ENCODE data around the gene GALNT11.
A peak's percentile ranks its signal among the peaks of the same experiment; 100 is the strongest.
"Not testable (repeated sequence)": the region's sequence is repeated elsewhere in the genome, so short reads cannot be mapped to it uniquely, and the experiment has no call there.

The GALNT11 gene

DNA sequence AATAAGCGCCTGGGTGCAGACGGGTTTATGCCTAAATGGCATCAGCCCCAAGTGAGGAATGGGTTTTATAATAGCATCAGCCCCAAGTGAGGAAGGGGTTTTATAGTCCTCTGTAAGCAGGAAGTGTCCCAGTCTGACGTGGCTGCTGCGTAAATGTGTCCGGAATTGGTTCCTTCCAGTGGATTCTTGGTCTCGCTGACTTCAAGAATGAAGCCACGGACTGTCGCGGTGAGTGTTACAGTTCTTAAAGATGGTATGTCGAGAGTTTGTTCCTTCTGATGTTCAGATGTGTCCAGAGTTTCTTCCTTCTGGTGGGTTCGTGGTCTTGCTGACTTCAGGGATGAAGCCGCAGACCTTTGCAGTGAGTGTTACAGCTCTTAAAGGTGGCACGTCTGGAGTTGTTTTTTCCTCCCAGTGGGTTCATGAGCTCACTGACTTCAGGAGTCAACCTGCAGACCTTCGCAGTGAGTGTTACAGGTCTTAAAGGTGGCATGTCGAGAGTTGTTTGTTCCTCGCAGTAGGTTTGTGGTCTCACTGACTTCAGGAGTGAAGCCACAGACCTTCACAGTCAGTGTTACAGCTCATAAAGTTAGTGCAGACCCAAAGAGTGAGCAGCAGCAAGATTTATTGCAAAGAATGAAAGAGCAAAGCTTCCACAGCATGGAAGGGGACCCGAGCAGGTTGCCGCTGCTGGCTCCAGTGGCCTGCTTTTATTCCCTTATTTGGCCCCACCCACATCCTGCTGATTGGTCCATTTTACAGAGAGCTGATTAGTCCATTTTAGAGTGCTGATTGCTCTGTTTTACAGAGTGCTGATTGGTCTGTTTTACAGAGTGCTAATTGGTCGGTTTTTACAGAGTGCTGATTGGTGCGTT lies 2.3 kb downstream of the GALNT11 start:
- peak; percentile 21 for DNase-seq

DNA sequence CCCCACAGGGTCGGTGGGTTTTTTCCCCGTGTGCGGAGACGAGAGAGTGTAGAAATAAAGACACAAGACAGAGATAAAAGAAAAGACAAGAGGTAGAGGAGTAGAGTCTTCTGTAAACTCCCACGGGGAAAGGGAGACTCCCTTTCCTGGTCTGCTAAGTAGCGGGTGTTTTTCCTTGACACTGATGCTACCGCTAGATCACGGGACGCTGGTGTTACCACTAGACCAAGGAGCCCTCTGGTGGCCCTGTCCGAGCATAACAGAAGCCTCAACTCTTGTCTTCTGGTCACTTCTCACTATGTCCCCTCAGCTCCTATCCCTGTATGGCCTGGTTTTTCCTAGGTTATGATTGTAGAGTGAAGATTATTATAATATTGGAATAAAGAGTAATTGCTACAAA lies 4.6 kb downstream of the GALNT11 start:
- not testable (repeated sequence) for DNase-seq

DNA sequence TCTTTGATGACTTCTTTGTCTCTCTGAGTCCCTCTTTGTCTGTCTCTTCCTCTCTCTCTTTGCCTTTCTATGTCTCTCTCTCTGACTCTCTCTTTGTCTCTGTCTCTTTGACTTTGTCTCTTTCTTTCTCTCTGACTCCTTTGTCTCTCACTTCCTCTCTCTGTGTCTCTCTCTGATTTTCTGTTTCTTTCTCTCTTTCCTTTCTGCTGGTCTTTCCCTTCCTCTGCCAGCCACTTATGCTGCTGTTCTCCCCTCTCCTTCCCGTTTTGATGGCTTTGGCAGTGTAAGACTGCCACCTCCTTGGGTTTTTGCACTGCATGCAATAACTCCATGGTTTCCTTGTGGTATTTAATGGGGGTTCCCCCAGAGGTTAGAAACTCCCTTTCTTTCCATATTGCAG lies 5.2 kb downstream of the GALNT11 start:
- not testable (repeated sequence) for DNase-seq

DNA sequence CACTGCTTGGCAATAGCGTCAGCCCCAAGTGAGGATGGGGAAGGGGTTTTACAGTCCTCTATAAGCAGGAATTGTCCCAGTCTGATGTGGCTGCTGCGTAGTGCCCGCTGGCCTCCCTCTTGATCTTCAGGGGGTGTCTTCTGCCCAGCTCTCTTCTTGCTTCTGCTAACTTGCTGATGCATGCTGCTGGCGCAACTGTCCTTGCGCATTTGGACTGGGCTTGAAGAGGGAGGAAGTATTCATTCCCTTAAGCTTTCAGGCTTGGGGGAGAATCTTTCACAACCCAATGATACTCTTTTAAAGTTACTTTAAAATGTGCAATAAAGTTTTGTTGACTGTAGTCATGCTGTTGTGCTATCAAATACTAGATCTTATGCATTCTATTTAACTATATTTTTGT lies 10.3 kb downstream of the GALNT11 start:
- no peak for DNase-seq

DNA sequence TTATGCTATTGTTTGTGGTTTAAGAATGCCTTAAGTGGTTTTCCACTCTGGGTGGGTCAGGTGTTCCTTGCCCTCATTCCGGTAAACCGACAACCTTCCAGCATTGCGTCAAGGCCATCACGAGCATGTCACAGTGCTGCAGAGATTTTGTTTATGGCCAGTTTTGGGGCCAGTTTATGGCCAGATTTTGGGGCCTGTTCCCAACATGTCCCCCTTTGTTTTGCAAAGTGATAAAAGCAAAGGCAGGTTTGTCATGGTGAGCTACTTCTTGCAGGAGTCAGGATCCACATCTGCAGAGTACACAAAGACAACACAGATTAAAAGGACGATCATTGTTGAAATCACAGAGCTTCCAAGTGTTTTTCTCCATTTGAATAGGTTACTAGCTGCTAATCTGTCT lies 12.9 kb downstream of the GALNT11 start:
- not testable (repeated sequence) for DNase-seq

DNA sequence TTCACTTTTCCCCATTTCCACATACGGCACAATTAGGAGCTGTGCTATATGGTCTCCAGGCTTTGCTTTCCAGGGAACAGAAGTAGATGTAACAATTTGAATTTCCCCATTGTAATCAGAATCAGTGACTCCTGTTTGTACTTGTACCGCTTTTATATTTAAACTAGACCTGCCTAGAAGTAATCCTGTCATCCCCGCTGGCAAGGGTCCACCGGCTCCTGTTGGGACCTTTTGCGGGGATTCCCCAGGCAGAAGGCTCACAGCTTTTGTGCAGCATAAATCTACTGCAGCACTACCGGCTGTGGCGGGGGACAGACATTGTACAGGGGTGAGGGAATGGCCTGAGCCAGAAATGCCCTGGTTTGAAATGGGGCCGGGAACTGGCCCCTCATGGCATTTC lies 17.6 kb downstream of the GALNT11 start:
- DNase-seq: not testable (repeated sequence)

DNA sequence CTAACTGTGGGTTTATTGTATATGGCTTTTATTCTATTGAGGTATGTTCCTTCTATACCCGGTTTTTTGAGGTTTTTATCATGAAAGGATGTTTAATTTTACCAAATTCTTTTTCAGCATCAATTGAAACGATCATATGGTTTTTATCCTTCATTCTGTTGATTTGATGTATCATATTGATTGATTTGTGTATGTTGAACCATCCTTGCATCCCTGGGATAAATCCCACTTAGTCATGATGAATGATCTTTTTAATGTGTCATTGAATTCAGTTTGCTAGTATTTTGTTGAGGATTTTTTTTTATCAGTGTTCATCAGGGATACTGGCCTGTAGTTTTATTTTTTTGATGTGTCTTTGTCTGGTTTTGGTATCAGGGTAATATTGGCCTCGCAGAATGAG lies 19.4 kb downstream of the GALNT11 start:
- DNase-seq: not testable (repeated sequence)

DNA sequence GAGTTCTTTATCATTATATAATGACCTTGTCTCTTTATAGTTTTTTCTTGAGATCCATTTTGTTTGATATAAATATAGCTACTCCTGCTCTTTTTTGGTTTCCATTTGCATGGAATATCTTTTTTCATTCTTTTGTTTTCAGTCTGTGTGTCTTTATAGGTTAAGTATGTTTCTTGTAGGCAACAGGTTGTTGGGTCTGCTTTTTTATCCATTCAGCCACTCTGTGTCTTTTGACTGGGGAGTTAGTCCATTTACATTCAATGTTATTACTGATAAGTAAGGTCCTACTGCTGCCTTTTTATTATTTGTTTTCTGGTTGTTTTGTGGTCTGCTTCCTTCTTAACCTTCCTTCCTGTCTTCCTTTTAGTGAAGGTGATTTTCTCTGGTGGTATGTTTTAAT lies 21.1 kb downstream of the GALNT11 start:
- no peak for DNase-seq

DNA sequence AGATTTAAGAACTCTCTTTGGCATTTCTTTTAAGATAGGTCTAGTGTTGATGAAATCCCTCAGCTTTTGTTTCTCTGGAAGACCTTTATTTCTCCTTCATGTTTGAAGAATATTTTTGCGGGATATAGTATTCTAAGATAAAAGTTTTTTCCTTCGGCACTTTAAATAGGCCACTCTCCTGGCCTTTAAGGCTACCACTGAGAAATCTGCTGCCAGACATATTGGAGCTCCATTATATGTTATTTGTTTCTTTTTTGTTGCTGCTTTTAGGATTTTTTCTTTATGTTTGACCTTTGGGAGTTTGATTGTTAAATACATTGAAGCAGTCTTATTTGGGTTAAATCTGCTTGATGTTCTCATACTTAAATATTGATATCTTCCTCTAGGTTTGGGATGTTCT lies 22.6 kb downstream of the GALNT11 start:
- DNase-seq: no peak

DNA sequence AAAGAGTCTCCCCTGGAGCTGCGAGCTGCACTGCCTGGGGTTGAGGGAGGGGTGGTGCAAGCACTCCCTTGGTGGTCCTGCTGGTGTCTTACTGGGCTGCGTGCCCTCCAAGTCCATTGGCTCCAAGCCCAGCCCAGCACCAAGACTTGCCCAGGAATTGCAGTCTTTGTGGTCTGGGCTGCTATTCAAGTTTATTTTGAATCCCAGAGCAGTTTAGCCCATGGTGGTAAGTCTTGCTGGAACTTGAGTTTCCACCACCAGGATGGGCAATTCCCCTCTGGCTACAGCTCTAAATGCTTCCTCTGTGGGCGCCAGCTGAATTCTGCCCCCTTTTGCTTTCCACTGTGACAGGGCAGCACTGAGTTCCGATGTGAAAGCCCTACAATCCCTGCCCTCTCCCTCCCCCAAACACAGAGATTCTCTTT lies 25.1 kb downstream of the GALNT11 start:
- no peak for DNase-seq

DNA sequence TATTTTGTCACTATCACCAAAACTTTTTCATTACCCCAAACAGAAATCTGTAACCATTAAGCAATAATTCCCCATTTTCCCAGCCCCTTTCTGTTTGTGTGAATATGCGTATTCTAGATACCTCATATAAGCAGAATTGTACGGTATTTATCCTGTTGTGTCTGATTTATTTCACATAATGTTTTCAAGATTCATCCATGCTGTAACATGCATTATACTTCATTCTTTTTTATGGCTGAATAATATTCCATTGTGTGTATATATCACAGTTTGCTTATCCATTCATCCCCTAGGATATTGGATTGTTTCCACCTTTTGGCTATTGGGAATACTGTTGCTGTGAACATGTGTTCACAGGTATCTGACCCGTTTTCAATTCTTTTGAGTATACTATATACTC lies 26.5 kb downstream of the GALNT11 start:
- no peak for DNase-seq

DNA sequence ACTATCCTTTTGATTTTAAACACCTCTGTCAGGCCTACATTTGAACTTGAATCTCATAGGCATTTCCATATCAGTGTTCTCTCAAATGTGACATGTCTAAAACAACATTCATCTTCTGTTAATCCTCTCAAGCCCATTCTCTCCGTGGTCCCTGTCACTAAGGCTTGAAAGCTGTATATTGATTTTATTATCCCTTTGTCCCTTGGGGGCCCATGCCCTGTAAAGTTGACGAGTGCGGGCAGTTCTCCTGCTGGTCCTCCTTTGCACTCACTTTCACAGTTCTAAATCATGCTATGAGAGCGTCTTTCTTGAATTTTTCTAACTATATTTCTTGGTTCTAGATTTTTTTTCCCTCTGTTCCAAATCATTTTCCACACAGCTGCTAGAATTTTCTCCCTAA lies 27.3 kb downstream of the GALNT11 start:
- DNase-seq: no peak

DNA sequence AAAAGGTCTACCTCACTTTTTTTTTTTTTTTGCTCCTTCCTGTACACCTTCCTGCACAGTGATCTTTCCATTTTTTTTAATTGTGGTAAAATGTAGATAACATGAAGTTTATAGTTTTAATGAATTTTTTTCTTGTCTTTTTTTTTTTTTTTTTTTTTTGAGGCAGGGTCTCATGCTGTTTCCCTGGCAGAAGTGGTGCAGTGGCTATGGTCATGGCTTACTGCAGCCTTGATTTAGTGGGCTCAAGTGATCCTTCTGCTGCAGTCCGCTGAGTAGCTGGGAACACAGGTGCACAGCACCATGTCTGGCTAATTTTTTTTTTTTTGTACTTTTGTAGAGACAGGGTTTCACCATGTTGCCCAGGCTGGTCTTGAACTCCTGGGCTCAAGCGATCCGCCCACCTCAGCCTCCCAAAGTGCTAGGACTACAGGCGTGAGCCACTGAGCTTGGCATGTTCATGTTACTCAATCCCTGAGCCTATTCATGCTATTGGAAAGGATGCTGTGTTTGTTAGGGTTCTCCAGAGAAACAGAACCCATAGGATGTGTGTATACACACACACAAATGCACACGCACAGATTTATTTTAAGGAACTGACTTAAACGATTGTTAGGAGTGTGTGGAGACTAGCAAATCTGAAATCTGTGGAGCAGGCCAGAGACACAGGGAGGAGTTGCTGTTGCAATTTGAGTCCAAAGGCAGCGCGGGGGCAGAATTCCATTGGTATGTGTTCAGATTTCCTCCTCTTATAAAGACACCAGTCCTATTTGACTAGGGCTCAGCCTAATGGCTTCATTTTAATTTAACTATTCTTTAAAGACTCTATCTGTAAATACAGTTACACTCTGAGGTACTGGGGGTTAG lies 29.1 kb downstream of the GALNT11 start:
- no peak for DNase-seq

DNA sequence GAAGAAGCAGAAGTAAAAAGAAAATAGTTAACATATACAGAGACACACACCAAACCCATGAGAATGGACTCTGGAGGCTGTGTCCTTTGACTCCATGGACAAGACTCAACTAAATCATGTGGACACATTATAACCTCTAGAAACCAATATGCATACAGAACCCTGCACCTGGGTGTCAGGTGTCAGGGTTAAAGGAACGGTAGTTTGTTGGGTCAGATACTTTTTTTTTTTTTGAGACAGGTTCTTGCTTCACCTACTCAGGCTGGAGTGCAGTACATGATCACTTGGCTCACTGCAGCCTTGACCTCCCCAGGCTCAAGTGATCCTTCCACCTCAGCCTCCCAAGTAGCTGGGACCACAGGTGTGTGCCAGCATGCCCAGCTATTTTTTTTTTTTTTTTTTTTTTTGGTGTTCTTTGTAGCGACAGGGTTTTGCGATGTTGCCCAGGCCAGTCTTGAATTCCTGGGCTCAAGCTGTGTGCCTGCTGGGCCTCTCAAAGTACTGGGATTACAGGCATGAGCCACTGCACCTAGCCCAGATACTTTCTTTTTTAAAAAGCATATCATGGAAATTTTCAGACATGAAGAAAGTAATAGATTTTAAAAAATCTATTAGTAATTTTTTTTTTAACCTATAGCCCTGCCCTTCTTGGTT lies 31.3 kb downstream of the GALNT11 start:
- no peak for DNase-seq

DNA sequence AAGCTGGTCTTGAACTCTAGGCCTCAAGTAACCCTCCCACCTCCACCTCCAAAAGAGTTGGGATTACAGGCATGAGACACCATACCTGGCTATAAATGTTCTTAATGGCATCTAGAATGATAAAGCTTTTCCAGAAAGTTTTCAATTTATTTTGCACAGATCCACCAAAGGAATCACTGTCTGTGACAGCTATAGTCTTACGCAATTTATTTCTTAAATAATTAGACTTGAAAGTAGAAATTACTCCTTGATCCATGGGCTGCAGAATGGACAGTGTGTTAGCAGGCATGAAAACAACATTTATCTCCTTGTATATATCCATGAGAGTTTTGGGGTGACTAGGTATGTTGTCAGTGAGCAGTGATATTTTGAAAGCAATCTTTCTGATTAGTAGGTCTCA lies 33.8 kb downstream of the GALNT11 start:
- DNase-seq: no peak

DNA sequence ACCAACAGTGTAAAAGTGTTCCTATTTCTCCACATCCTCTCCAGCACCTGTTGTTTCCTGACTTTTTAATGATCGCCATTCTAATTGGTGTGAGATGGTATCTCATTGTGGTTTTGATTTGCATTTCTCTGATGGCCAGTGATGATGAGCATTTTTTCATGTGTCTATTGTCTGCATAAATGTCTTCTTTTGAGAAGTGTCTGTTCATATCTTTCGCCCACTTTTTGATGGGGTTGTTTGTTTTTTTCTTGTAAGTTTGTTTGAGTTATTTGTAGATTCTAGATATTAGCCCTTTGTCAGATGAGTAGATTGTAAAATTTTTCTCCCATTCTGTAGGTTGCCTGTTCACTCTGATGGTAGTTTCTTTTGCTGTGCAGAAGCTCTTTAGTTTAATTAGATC lies 35.6 kb downstream of the GALNT11 start:
- DNase-seq: not testable (repeated sequence)

DNA sequence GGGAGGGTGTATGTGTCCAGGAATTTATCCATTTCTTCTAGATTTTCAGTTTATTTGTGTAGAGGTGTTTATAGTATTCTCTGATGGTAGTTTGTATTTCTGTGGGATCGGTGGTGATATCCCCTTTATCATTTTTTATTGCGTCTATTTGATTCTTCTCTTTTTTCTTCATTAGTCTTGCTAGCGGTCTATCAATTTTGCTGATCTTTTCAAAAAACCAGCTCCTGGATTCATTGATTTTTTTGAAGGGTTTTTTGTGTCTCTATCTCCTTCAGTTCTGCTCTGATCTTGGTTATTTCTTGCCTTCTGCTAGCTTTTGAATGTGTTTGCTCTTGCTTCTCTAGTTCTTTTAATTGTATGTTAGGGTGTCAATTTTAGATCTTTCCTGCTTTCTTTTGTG lies 37.7 kb downstream of the GALNT11 start:
- DNase-seq: not testable (repeated sequence)

DNA sequence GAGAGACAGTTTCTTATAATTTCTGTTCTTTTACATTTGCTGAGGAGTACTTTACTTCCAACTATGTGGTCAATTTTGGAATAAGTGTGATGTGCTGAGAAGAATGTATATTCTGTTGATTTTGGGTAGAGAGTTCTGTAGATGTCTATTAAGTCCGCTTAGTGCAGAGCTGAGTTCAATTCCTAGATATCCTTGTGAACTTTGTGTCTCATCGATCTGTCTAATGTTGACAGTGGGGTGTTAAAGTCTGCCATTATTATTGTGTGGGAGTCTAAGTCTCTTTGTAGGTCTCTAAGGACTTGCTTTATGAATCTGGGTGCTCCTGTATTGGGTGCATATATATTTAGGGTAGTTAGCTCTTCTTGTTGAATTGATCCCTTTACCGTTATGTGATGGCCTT lies 38.3 kb downstream of the GALNT11 start:
- not testable (repeated sequence) for DNase-seq

DNA sequence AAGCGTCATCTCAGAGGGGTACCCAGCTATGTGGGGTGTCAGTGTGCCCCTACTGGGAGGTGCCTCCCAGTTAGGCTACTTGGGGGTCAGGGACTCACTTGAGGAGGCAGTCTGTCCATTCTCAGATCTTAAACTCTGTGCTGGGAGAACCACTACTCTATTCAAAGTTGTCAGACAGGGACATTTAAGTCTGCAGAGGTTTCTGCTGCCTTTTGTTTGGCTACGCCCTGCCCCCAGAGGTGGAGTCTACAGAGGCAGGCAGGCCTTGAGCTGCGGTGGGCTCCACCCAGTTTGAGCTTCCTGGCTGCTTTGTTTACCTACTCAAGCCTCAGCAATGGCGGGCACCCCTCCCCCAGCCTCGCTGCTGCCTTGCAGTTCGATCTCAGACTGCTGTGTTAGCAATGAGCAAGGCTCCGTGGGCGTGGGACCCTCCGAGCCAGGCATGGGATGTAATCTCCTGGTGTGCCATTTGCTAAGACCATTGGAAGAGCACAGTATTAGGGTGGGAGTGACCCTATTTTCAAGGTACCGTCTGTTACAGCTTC lies 40.4 kb downstream of the GALNT11 start:
- DNase-seq: not testable (repeated sequence)

DNA sequence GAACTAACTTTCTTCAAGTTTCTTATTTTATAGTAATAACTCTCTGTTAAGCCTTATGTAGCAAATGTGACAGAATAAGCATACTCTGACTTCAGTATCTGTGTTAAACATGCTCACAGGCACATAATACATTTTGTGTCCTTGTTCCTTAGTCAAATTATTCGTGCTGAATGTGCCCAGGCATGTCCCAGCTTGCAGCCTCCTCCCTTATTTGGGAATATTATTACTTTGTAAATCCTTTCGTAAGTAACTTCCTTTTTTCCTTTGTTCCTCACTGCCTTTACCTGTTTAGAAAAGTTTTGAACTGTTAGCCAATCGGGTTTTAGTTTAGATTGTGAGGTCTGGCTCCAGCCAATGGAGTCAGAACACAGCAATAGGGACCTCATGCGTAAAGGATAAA lies 46.9 kb downstream of the GALNT11 start:
- DNase-seq: no peak

DNA sequence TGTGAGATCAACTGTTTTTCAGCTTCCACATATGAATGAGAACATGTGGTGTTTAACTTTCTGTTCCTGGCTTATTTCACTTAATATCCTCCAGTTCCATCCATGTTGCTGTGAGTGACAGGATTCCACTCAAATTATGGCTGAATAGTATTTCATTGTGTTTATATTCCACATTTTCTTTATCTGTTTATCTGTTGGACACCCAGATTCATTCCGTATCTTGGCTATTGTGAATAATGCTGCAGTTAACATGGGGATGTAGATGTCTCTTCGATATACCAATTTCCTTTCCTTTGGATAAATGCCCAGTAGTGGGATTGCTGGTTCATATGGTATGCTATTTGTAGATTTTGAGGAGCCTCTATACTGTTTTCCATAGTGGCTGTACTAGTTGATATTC lies 47.9 kb downstream of the GALNT11 start:
- DNase-seq: no peak

DNA sequence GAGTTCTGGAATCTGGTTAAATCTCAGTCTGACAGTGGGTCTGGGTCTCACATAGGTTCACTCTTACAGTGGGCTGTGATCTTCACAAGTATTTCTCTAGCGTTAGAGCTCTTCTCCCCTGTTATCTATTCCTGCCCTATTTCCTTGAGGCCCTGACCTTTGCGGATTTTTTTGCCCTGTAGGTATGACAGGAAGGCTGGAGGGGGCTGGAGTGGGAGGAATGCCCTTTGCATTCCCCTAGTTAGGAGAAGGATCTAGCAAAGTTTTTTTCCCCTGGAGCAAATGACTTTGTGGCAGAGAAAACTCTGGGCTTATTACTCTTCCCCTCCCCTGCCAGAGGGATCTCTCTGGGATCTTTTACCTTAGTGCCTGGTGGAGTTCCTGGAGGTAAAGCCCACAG lies 49.2 kb downstream of the GALNT11 start:
- no peak for DNase-seq

DNA sequence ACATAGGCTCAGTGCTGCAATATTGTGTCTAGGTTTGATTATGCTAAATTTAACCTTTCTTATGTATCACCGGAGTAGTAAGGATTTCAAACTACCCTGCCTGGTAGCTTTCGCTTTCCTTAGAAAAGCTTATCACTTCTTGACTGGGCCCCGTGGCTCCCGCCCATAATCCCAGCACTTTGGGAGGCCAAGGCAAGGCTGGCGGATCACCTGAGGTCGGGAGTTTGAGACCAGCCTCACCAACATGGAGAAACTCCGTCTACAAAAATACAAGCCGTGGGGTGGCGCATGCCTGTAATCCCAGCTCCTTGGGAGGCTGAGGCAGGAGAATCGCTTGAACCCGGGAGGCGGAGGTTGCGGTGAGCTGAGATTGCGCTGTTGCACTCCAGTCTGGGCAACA lies 49.9 kb downstream of the GALNT11 start:
- DNase-seq: not testable (repeated sequence)
